Stomach (tissue), 9 donors: ENCODE data around the gene TLR2. TPM values are rescaled to one million over a fixed set of nuclear protein-coding genes. Genes with fewer than 3 reads are reported as not detected.
A peak's percentile ranks its signal among the peaks of the same experiment; 100 is the strongest.

Experiments used
- DNase-seq, 2 donors: peaks; one replicate each; pipeline versions ENCODE4 v3.0.0 to v3.0.0-alpha.2; 2013 to 2019
- H3K27ac ChIP-seq, 5 donors: fragments of 200-600 bp in 4 of 5; sonication (generic) in 4 of 5; one replicate each; pipeline ENCODE4 v1.5.1; 2013 to 2019; ENCODE audit warnings: mild to moderate bottlenecking in 1 of 5, moderate library complexity in 1 of 5
- H3K27me3 ChIP-seq, 3 donors: fragments of 200-600 bp; sonication (generic); one replicate each; pipeline ENCODE4 v1.5.1; 2017 to 2019; ENCODE audit warnings: mixed run types in 1 of 3
- H3K36me3 ChIP-seq, 4 donors: fragments of 200-600 bp; sonication (generic); 1 replicate in 3 of 4; 2 replicates in 1 of 4; pipeline ENCODE4 v1.5.1; 2016 to 2019
- H3K4me1 ChIP-seq, 4 donors: fragments of 200-600 bp; sonication (generic); one replicate each; pipeline ENCODE4 v1.5.1; 2016 to 2019
- H3K4me3 ChIP-seq, 4 donors: fragments of 200-600 bp; sonication (generic) in 3 of 4; one replicate each; pipeline ENCODE4 v1.5.1; 2016 to 2019; ENCODE audit warnings: mild to moderate bottlenecking in 1 of 4
- H3K9me3 ChIP-seq, 4 donors: fragments of 200-600 bp; sonication (generic); one replicate each; pipeline ENCODE4 v1.5.1; 2016 to 2019
- CTCF ChIP-seq, 7 experiments: fragments of 450-650 bp in 4 of 7; fragments of 200-600 bp in 3 of 7; sonication (generic) in 3 of 7; IDR thresholded peaks; one replicate each; pipeline ENCODE4 v1.5.1; 2016 to 2019; ENCODE audit warnings: antibody characterized with exemption in 7 of 7, control low read depth in 2 of 7, mild to moderate bottlenecking in 1 of 7
- EP300 ChIP-seq: sonication (generic); formaldehyde crosslinking; IDR thresholded peaks from one replicate; pipeline ENCODE4 v1.6.1; 2017; ENCODE audit warnings: antibody characterized with exemption
- POLR2A ChIP-seq, 4 donors: fragments of 450-650 bp; IDR thresholded peaks; one replicate each; pipeline ENCODE4 v1.6.1; 2016; ENCODE audit warnings: antibody characterized with exemption in 4 of 4, control low read depth in 2 of 4, mild to moderate bottlenecking in 1 of 4, moderate library complexity in 1 of 4
- POLR2AphosphoS5 ChIP-seq, 3 donors: sonication (generic); formaldehyde crosslinking; IDR thresholded peaks; one replicate each; pipeline ENCODE4 v1.6.1; 2016; ENCODE audit warnings: antibody characterized with exemption in 3 of 3
- WGBS, 5 donors: extraction: QIAGEN DNeasy Blood & Tissue Kit in 3 of 5; methylation state at CpG; one replicate each; pipeline versions ENCODE4 v1.1.5 to v1.1.7; 2013 to 2018; 5-methylcytosine and 5-hydroxymethylcytosine counted together
- intact Hi-C: fragments of 100-400 bp; cut with DNase I; formaldehyde crosslinking; loops from one replicate; pipeline ENCODE4 v1.15.1; 2023; ENCODE audit warnings: low total_unique reads
- polyA plus RNA-seq, 3 donors: library from polyadenylated mRNA; stranded (reverse); fragments of 200-250 nt; gene quantifications; one replicate each; pipeline ENCODE4 v1.2.3, GENCODE V29; 2013
- total RNA-seq, 5 donors: library from RNA; depleted of rRNA; stranded (reverse); fragments of >200 nt; gene quantifications; one replicate each; pipeline versions ENCODE4 v1.1.0 to v1.2.3, GENCODE V29; 2014 to 2016
- donor health status: healthy with polysubstance abuse.
- donor health status: Bipolar disorder and iron deficiency.
- donor health status: healthy.

TLR2 gene
- total and polyA plus RNA-seq, 8 donors: 0.29 to 35.0 (median 8.6) TPM

- peaks cover 0 to 19% (median 17%) of the 10 kb centered on the region in 4 donors for H3K9me3 ChIP-seq
- no peaks in the 10 kb centered on the region for H3K4me1 ChIP-seq
- WGBS, 5 donors: 86 to 91% (median 87%) methylated on average over 5 of the region's 5 CpGs
- DNase-seq: no peak
- H3K27me3 ChIP-seq: no peaks in the 10 kb centered on the region
- H3K36me3 ChIP-seq: no peaks in the 10 kb centered on the region
- no peak overlapping the region for H3K27ac ChIP-seq
- no peak overlapping the region for H3K4me3 ChIP-seq
- intact Hi-C loops: no loop called here
- TF ChIP-seq POLR2AphosphoS5 (IDR thresholded peaks at IDR 0.05) (no peak), EP300 (no peak), POLR2A (IDR thresholded peaks at IDR 0.05) (no peak), CTCF (IDR thresholded peaks at IDR 0.05) (no peak)
Observed at GRCh38 chr4:153676486-153676885, 7.6 kb upstream of the TLR2 start.

GRCh38 chr4:153676984-153677383 is 7.1 kb upstream of the TLR2 start:
- Histone ChIP-seq H3K36me3 (no peaks in the 10 kb centered on the region), H3K27ac (no peak overlapping the region), H3K9me3 (peaks cover 0 to 19% (median 17%) of the 10 kb centered on the region in 4 donors), H3K4me3 (no peak overlapping the region), H3K27me3 (no peaks in the 10 kb centered on the region), H3K4me1 (no peaks in the 10 kb centered on the region)
- no peak for TF ChIP-seq POLR2A (IDR thresholded peaks at IDR 0.05)
- no peak for TF ChIP-seq EP300
- no peak for TF ChIP-seq CTCF (IDR thresholded peaks at IDR 0.05)
- TF ChIP-seq POLR2AphosphoS5 (IDR thresholded peaks at IDR 0.05): no peak
- DNase-seq: peak in 1 of 2 donors; percentile 26
- intact Hi-C loops: no loop called here
- WGBS, 5 donors: 30 to 66% (median 58%) methylated on average over 1 of the region's 1 CpG

GRCh38 chr4:153679486-153679885 is 4.6 kb upstream of the TLR2 start:
- peaks cover 0 to 19% (median 17%) of the 10 kb centered on the region in 4 donors for H3K9me3 ChIP-seq
- no peak for TF ChIP-seq CTCF (IDR thresholded peaks at IDR 0.05)
- no peak for TF ChIP-seq POLR2A (IDR thresholded peaks at IDR 0.05)
- no peak for TF ChIP-seq EP300
- TF ChIP-seq POLR2AphosphoS5 (IDR thresholded peaks at IDR 0.05): no peak
- 66 to 74% (median 71%) methylated on average over 6 of the region's 6 CpGs for WGBS, 5 donors
- H3K36me3 ChIP-seq: no peaks in the 10 kb centered on the region
- no peak overlapping the region for H3K4me3 ChIP-seq
- no peak overlapping the region for H3K27ac ChIP-seq
- DNase-seq: no peak
- peaks cover 7 to 13% (median 9%) of the 10 kb centered on the region in 4 donors for H3K4me1 ChIP-seq
- peaks cover 0 to 11% (median 4%) of the 10 kb centered on the region in 3 donors for H3K27me3 ChIP-seq
- intact Hi-C loops: no loop called here

- Histone ChIP-seq H3K36me3 (peaks cover 0 to 12% (median 10%) of the 10 kb centered on the region in 4 donors), H3K27ac (peak overlapping the region in 4 of 5 donors; percentile 54 to 84 (median 76)), H3K4me3 (peak overlapping the region; percentile 57 to 79 (median 65)), H3K27me3 (peaks cover 0 to 13% (median 8%) of the 10 kb centered on the region in 3 donors), H3K4me1 (peaks cover 7 to 21% (median 18%) of the 10 kb centered on the region in 4 donors), H3K9me3 (peaks cover 0 to 14% (median 7%) of the 10 kb centered on the region in 4 donors)
- intact Hi-C loops: no loop called here
- no peak for DNase-seq
- WGBS, 5 donors: 7 to 13% (median 10%) methylated on average over 25 to 27 of the region's 27 CpGs
- TF ChIP-seq EP300: no peak
- no peak for TF ChIP-seq POLR2A (IDR thresholded peaks at IDR 0.05)
- no peak for TF ChIP-seq CTCF (IDR thresholded peaks at IDR 0.05)
Observed at GRCh38 chr4:153683763-153684181, 308 bp upstream of the TLR2 start.
